ENCODE measurements around the gene DDX3X.

- no peak for TF ChIP-seq POLR2A (IDR thresholded peaks at IDR 0.05)
- TF ChIP-seq, protein P1, sequence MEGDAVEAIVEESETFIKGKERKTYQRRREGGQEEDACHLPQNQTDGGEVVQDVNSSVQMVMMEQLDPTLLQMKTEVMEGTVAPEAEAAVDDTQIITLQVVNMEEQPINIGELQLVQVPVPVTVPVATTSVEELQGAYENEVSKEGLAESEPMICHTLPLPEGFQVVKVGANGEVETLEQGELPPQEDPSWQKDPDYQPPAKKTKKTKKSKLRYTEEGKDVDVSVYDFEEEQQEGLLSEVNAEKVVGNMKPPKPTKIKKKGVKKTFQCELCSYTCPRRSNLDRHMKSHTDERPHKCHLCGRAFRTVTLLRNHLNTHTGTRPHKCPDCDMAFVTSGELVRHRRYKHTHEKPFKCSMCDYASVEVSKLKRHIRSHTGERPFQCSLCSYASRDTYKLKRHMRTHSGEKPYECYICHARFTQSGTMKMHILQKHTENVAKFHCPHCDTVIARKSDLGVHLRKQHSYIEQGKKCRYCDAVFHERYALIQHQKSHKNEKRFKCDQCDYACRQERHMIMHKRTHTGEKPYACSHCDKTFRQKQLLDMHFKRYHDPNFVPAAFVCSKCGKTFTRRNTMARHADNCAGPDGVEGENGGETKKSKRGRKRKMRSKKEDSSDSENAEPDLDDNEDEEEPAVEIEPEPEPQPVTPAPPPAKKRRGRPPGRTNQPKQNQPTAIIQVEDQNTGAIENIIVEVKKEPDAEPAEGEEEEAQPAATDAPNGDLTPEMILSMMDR (IDR thresholded peaks at IDR 0.05) = no peak
Observed at GRCh38 chrX:41350150-41350975, 16.4 kb downstream of the DDX3X start.
